SK-N-SH (cell line): ENCODE data around the gene PFKM. TPM values are rescaled to one million over a fixed set of nuclear protein-coding genes. Genes with fewer than 3 reads are reported as not detected.

Experiments
- CTCF ChIA-PET: fragments of 300-600, 350-600 bp; formaldehyde crosslinking; extraction: SDS; loops from one replicate; lab custom pipeline; 2021; lab: Yijun Ruan, JAX
- POLR2A ChIA-PET: fragments of 350-600 bp; sonication (Branson Sonifier 250); formaldehyde crosslinking; extraction: SDS; loops from one replicate; lab custom pipeline; 2020; ENCODE audit warnings: antibody characterized with exemption, inconsistent platforms; lab: Yijun Ruan, JAX
- DNase-seq: peaks from one replicate; pipeline ENCODE4 v3.0.0; 2012
- H2AFZ ChIP-seq: fragments of 200-600 bp; sonication (generic); 2 replicates; pipeline ENCODE4 v1.8.1; 2016; ENCODE audit warnings: antibody characterized with exemption, mild to moderate bottlenecking, low read depth
- H3F3A ChIP-seq: fragments of 200-600 bp; sonication (generic); replicated peaks from 2 replicates; pipeline ENCODE3; 2016; ENCODE audit warnings: antibody characterized with exemption, mild to moderate bottlenecking; ENCODE audit not compliant: insufficient read depth
- H3K27ac ChIP-seq, 2 experiments: fragments of 200-500 bp in 1 of 2; fragments of 200-600 bp in 1 of 2; sonication (Bioruptor generic) in 1 of 2; sonication (generic), shearing (Covaris generic) in 1 of 2; 2 replicates each; pipeline versions ENCODE4 v1.5.1 to v1.6.1; 2014 to 2016; ENCODE audit warnings: low read depth in 2 of 2, inconsistent platforms in 1 of 2, low read length in 1 of 2, mild to moderate bottlenecking in 1 of 2, mixed read lengths in 1 of 2
- H3K27me3 ChIP-seq: fragments of 200-600 bp; sonication (generic), shearing (Covaris generic); 2 replicates; pipeline ENCODE4 v1.6.1; 2016; ENCODE audit warnings: mixed run types; ENCODE audit not compliant: insufficient read depth
- H3K36me3 ChIP-seq, 2 experiments: fragments of 200-500 bp in 1 of 2; fragments of 200-600 bp in 1 of 2; sonication (Bioruptor generic) in 1 of 2; sonication (generic) in 1 of 2; replicated peaks in 1 of 2; 2 replicates each; pipeline versions ENCODE3 to v1.5.1; 2014 to 2016; ENCODE audit warnings: low read length in 1 of 2, mild to moderate bottlenecking in 1 of 2; ENCODE audit not compliant: insufficient read depth in 2 of 2, control insufficient read depth in 1 of 2
- H3K4me1 ChIP-seq, 2 experiments: fragments of 200-500 bp in 1 of 2; fragments of 200-600 bp in 1 of 2; sonication (Bioruptor generic) in 1 of 2; sonication (generic), shearing (Covaris generic) in 1 of 2; 2 replicates each; pipeline versions ENCODE4 v1.5.1 to v1.6.1; 2014 to 2016; ENCODE audit warnings: low read depth in 1 of 2, low read length in 1 of 2, mixed run types in 1 of 2; ENCODE audit not compliant: insufficient read depth in 2 of 2, control insufficient read depth in 1 of 2
- H3K4me2 ChIP-seq: fragments of 200-600 bp; sonication (generic), shearing (Covaris generic); 2 replicates; pipeline ENCODE4 v1.6.1; 2017; ENCODE audit warnings: mixed run types
- H3K4me3 ChIP-seq, 2 experiments: fragments of 200-500 bp in 1 of 2; fragments of 200-600 bp in 1 of 2; sonication (Bioruptor generic) in 1 of 2; sonication (generic), shearing (Covaris generic) in 1 of 2; 2 replicates each; pipeline versions ENCODE4 v1.5.1 to v1.8.1; 2014 to 2016; ENCODE audit warnings: low read depth in 2 of 2, inconsistent platforms in 1 of 2, low read length in 1 of 2, mild to moderate bottlenecking in 1 of 2, mixed read lengths in 1 of 2, moderate library complexity in 1 of 2
- H3K79me2 ChIP-seq: fragments of 200-600 bp; sonication (generic); 2 replicates; pipeline ENCODE4 v1.8.1; 2017; ENCODE audit warnings: mild to moderate bottlenecking; ENCODE audit not compliant: insufficient read depth
- H3K9ac ChIP-seq: fragments of 200-600 bp; sonication (generic); 2 replicates; pipeline ENCODE4 v1.6.1; 2017; ENCODE audit warnings: mixed run types
- H3K9me2 ChIP-seq: fragments of 200-600 bp; sonication (generic); 2 replicates; pipeline ENCODE4 v1.6.1; 2017; ENCODE audit warnings: mixed run types
- H3K9me3 ChIP-seq: fragments of 200-600 bp; sonication (generic); 2 replicates; pipeline ENCODE4 v1.6.1; 2017; ENCODE audit warnings: mixed run types, mild to moderate bottlenecking, moderate library complexity
- H4K20me1 ChIP-seq: fragments of 200-600 bp; sonication (generic); 2 replicates; pipeline ENCODE4 v1.6.1; 2017; ENCODE audit warnings: mild to moderate bottlenecking, mixed run types; ENCODE audit not compliant: insufficient read depth
- CHD2 ChIP-seq: fragments of 150-350 bp; IDR thresholded peaks from 2 replicates; pipeline ENCODE4 v1.6.1; 2018; ENCODE audit warnings: low read length; ENCODE audit not compliant: partially characterized antibody
- ELF1 ChIP-seq: IDR thresholded peaks from 2 replicates; pipeline ENCODE4 v1.4.0; 2012
- EZH2phosphoT487 ChIP-seq: fragments of 200-600 bp; sonication (generic); IDR thresholded peaks from 2 replicates; pipeline ENCODE4 v1.6.1; 2017; ENCODE audit warnings: low read depth, mixed run types, mild to moderate bottlenecking, antibody characterized with exemption, moderate library complexity, borderline replicate concordance
- FOSL2 ChIP-seq: IDR thresholded peaks from 2 replicates; pipeline ENCODE4 v1.4.0; 2012; ENCODE audit warnings: low read depth, mild to moderate bottlenecking, moderate library complexity, borderline replicate concordance
- FOXJ3 ChIP-seq: sonication (generic); formaldehyde crosslinking; IDR thresholded peaks from 2 replicates; pipeline ENCODE4 v1.5.1; 2020; ENCODE audit warnings: mild to moderate bottlenecking, missing genetic modification reagents
- FOXM1 ChIP-seq: IDR thresholded peaks from 2 replicates; pipeline ENCODE4 v1.4.0; 2012; ENCODE audit warnings: low read depth, mild to moderate bottlenecking
- GATA2 ChIP-seq: sonication (generic); formaldehyde crosslinking; IDR thresholded peaks from 2 replicates; pipeline ENCODE4 v1.5.0; 2020; ENCODE audit warnings: mild to moderate bottlenecking, missing genetic modification reagents
- JUND ChIP-seq: IDR thresholded peaks from 2 replicates; pipeline ENCODE4 v1.4.0; 2012
- MEF2A ChIP-seq: IDR thresholded peaks from 2 replicates; pipeline ENCODE4 v1.4.0; 2012; ENCODE audit warnings: low read depth, borderline replicate concordance
- NFIC ChIP-seq: IDR thresholded peaks from 2 replicates; pipeline ENCODE4 v1.4.0; 2012; ENCODE audit warnings: borderline replicate concordance
- NRF1 ChIP-seq: IDR thresholded peaks from 2 replicates; pipeline ENCODE4 v1.6.1; 2012; ENCODE audit warnings: low read depth, mild to moderate bottlenecking, low read length
- RAD21 ChIP-seq: IDR thresholded peaks from 2 replicates; pipeline ENCODE4 v1.6.1; 2012; ENCODE audit warnings: mild to moderate bottlenecking, low read length
- RCOR1 ChIP-seq: fragments of 150-350 bp; IDR thresholded peaks from 2 replicates; pipeline ENCODE4 v1.6.1; 2017; ENCODE audit warnings: antibody characterized with exemption, low read length
- REST ChIP-seq: IDR thresholded peaks from 2 replicates; pipeline ENCODE4 v1.6.1; 2012; ENCODE audit warnings: mild to moderate bottlenecking, low read depth, low read length, moderate library complexity
- RFX5 ChIP-seq: IDR thresholded peaks from 2 replicates; pipeline ENCODE4 v1.6.1; 2012; ENCODE audit warnings: mild to moderate bottlenecking, improper control_type of control experiment, low read length
- RXRA ChIP-seq: IDR thresholded peaks from 2 replicates; pipeline ENCODE4 v1.4.0; 2012; ENCODE audit warnings: low read depth, mild to moderate bottlenecking, borderline replicate concordance
- SIN3A ChIP-seq: IDR thresholded peaks from 2 replicates; pipeline ENCODE4 v1.6.1; 2012; ENCODE audit warnings: low read depth, mild to moderate bottlenecking, low read length, moderate library complexity, borderline replicate concordance
- TAF1 ChIP-seq: IDR thresholded peaks from 2 replicates; pipeline ENCODE4 v1.6.1; 2012; ENCODE audit warnings: low read depth, mild to moderate bottlenecking, low read length, moderate library complexity, borderline replicate concordance
- TCF12 ChIP-seq: IDR thresholded peaks from 2 replicates; pipeline ENCODE4 v1.4.0; 2012
- YY1 ChIP-seq: IDR thresholded peaks from 2 replicates; pipeline ENCODE4 v1.4.0; 2012; ENCODE audit warnings: low read depth, mild to moderate bottlenecking
- WGBS: methylation state at CpG from one replicate; pipeline ENCODE4 v1.1.6; 2017; ENCODE audit warnings: low lambda C conversion rate; 5-methylcytosine and 5-hydroxymethylcytosine counted together
- polyA plus RNA-seq, 3 experiments: library from polyadenylated mRNA; depleted of rRNA; stranded (reverse); fragments of >200 nt; gene quantifications; 2 replicates each; pipeline ENCODE4 v1.2.3, GENCODE V29; 2012
- TF ChIP-seq, protein P1 (sequence below): IDR thresholded peaks from 2 replicates; pipeline ENCODE4 v1.4.0; 2012; ENCODE audit warnings: low read depth
- TF ChIP-seq, protein P2 (sequence below): fragments of 150-350 bp; IDR thresholded peaks from 2 replicates; pipeline ENCODE4 v1.6.1; 2016; ENCODE audit warnings: mild to moderate bottlenecking, low read depth, low read length
- TF ChIP-seq, protein P3 (sequence below): IDR thresholded peaks from 2 replicates; pipeline ENCODE4 v1.4.0; 2012; ENCODE audit warnings: low read depth, borderline replicate concordance
- TF ChIP-seq, protein P4 (sequence below): IDR thresholded peaks from 2 replicates; pipeline ENCODE4 v1.4.0; 2012; ENCODE audit warnings: low read depth, borderline replicate concordance

PFKM gene
- polyA plus RNA-seq, 1 of the 3 experiments (the other 2 are of a cell fraction): 85.0 TPM

GRCh38 chr12:48183091-48183875 is 64.1 kb downstream of the PFKM start, which contains the start of gene CCDC184:
TSS of gene CCDC184 (plus strand) at chr12:48183644. CDS start at chr12:48184123, 479 bp downstream.
- Histone ChIP-seq H3K9ac (peak within 1 kb of the TSS; percentile 71), H3K9me2 (no peaks in the 10 kb centered on the region), H3K36me3 (no peaks in the 10 kb centered on the region), H3F3A (no peaks in the 10 kb centered on the region), H3K4me3 (peak within 1 kb of the TSS; percentile 65 to 90), H3K4me2 (peak within 1 kb of the TSS; percentile 83), H4K20me1 (no peaks in the 10 kb centered on the region), H3K9me3 (no peaks in the 10 kb centered on the region), H2AFZ (peak within 1 kb of the TSS; percentile 86), H3K27ac (peak within 1 kb of the TSS; percentile 80 to 96), H3K27me3 (no peaks in the 10 kb centered on the region), H3K79me2 (no peaks in the 10 kb centered on the region), H3K4me1 (peaks cover 9 to 26% of the 10 kb centered on the region in 2 experiments; a peak in 3 of 4 replicates)
- 1% methylated on average over 16 of the region's 61 CpGs for WGBS
- CTCF ChIA-PET: interaction anchor here (0.6 to 8.2 kb wide), 22 partner anchors 10 to 435 kb away, joined by 3 to 90 read pairs (median 4); partner anchors contain the start of genes ASB8 and TMEM106C
- POLR2A ChIA-PET: interaction anchor here (0.6 to 1.4 kb wide), 7 partner anchors 9 to 482 kb away, joined by 3 to 11 read pairs (median 3); partner anchors contain the start of genes ASB8 and SENP1
- peak; percentile 91 for DNase-seq
- TF ChIP-seq YY1 (peak; percentile 11; the same call in 1 of the 2 replicates), ELF1 (peak; percentile 82; the same call in 1 of the 2 replicates), NFIC (no peak), GATA2 (no peak), MEF2A (no peak), JUND (no peak), FOXM1 (no peak), REST (no peak), CHD2 (no peak), NRF1 (peak; percentile 56), RCOR1 (no peak), SIN3A (peak; percentile 19; the same call in 1 of the 2 replicates), FOSL2 (no peak), EZH2phosphoT487 (no peak), TCF12 (no peak; the same call in 1 of the 2 replicates), FOXJ3 (CRISPR knock-in tag) (no peak), RXRA (no peak), RAD21 (peak; percentile 40), RFX5 (peak; percentile 95), TAF1 (0 out of 2 replicates have a peak, but pooled peaks have one; percentile 48)
- TF ChIP-seq, protein P1, sequence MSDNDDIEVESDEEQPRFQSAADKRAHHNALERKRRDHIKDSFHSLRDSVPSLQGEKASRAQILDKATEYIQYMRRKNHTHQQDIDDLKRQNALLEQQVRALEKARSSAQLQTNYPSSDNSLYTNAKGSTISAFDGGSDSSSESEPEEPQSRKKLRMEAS: peak; percentile 25; the same call in 1 of the 2 replicates
- TF ChIP-seq, protein P2, sequence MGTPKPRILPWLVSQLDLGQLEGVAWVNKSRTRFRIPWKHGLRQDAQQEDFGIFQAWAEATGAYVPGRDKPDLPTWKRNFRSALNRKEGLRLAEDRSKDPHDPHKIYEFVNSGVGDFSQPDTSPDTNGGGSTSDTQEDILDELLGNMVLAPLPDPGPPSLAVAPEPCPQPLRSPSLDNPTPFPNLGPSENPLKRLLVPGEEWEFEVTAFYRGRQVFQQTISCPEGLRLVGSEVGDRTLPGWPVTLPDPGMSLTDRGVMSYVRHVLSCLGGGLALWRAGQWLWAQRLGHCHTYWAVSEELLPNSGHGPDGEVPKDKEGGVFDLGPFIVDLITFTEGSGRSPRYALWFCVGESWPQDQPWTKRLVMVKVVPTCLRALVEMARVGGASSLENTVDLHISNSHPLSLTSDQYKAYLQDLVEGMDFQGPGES: no peak
- TF ChIP-seq, protein P3, sequence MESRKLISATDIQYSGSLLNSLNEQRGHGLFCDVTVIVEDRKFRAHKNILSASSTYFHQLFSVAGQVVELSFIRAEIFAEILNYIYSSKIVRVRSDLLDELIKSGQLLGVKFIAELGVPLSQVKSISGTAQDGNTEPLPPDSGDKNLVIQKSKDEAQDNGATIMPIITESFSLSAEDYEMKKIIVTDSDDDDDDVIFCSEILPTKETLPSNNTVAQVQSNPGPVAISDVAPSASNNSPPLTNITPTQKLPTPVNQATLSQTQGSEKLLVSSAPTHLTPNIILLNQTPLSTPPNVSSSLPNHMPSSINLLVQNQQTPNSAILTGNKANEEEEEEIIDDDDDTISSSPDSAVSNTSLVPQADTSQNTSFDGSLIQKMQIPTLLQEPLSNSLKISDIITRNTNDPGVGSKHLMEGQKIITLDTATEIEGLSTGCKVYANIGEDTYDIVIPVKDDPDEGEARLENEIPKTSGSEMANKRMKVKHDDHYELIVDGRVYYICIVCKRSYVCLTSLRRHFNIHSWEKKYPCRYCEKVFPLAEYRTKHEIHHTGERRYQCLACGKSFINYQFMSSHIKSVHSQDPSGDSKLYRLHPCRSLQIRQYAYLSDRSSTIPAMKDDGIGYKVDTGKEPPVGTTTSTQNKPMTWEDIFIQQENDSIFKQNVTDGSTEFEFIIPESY: no peak
- TF ChIP-seq, protein P4, sequence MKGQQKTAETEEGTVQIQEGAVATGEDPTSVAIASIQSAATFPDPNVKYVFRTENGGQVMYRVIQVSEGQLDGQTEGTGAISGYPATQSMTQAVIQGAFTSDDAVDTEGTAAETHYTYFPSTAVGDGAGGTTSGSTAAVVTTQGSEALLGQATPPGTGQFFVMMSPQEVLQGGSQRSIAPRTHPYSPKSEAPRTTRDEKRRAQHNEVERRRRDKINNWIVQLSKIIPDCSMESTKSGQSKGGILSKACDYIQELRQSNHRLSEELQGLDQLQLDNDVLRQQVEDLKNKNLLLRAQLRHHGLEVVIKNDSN: no peak
